HG03439 (cell line): ENCODE data around the gene UROD.
"Not testable (repeated sequence)": the region's sequence is repeated elsewhere in the genome, so short reads cannot be mapped to it uniquely, and the experiment has no call there.

Source experiments
- ATAC-seq: cut with Tn5 transposase; IDR thresholded peaks from one replicate; pipeline ENCODE4 v1.9.1; 2021; ENCODE audit warnings: mild to moderate bottlenecking, moderate library complexity; ENCODE audit not compliant: unreplicated experiment

Gene UROD

DNA sequence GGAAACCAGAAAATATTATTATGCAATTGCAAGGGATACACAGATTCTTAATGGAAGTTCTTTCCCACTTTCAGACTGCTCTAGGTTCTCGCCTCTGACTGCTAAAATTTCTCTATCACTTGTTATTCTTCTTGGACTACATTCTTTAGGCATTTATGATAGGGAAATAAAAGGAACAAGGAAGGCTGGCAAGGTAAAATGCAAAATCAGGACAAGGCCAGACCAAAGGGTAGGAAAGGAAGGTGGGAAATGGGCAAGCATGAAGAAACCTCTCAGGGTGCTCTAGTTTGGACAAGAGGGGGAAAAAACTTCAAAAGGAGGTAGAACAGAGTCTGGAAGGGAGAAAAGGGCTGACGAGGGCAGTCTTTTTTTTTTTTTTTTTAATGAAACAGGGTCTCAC, 26.2 kb downstream of the UROD start:
- no peak for ATAC-seq

DNA sequence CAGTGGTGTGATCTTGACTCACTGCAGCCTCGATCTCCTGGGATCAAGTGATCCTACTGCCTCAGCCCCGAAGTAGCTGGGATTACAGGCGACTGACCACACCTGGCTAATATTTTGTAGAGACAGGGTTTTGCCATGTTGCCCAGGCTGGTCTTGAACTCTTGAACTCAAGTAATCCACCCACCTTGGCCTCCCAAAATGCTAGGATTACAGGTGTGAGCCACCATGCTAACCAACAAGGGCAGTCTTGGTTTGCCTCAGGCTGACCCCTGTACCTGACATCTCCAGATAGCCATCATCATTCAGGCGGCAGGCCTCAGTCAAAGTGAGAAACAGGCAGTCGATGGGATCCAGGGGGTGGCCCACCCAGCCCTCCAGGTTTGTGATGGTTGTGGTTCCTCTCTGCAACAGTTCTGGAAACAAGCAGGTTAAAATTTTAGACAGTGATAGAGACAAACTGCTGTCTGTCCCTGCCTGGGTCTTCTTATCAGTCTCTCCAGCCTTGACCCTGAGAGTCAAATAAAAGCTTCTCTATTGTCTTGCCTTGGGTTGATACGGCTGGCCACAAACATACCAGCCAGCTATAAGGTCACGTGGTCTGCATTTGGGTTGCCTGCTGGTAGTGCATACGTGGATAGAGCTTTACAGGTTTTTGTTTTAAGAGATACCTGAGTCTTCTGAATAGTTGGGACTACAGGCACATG, 26.8 kb downstream of the UROD start:
- ATAC-seq, result no peak

DNA sequence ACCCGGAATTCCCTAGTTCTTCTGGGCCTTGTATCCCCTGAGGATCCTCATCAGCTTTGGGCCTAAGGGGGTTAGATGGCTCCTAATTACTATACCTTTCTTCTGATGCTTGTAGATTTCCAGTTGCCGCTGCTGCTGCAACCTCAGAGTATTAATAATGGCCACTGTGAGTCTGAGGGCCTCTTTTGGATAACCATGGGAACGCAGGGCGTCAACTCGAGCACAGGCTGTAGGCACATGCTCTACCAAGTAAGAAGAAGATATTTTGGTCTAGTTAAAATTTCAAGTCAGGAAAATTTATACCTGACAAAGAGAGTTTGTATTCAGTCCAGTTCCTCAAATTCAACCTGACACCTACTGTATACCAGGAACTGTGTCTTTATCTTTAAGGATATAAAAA, 28.2 kb downstream of the UROD start:
- ATAC-seq, result no peak

DNA sequence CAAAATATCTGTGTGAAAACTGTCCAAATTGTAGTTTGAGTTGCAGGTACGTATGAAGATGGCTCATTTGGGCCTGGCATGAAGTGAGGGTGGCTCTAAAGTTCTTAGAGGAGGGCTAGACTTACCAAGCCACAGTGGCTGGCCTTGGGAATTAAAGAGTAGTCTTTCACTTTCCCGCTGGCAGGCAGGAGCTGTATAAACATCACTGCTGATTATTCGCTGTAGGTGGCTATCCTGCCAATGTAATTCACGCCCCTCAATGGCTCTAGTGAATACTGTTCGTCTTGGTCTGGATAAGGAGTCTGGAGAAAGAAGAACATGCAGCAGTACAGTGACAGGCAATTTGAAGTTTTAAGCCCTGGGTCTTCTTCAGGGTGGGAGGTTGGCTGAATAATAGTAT, 31.0 kb downstream of the UROD start:
- no peak for ATAC-seq

DNA sequence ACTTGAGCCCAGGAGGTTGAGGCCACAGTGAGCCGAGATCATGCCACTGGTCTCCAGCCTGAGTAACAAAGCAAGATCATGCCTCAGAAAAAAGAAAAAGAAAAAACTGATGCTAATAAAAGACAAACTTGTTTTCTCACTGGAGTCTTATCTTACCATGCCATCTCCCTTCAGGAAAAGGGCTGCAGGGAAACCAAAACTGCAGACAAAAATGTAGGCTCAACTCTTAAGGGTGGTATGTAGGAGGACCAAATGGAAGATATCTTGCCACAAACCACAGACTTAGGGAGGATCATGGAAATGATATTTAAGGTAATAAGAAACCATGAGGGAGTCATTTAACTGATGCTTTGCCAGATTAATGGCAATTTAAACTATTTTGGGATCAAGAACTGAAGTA, 32.9 kb downstream of the UROD start:
- no peak for ATAC-seq

DNA sequence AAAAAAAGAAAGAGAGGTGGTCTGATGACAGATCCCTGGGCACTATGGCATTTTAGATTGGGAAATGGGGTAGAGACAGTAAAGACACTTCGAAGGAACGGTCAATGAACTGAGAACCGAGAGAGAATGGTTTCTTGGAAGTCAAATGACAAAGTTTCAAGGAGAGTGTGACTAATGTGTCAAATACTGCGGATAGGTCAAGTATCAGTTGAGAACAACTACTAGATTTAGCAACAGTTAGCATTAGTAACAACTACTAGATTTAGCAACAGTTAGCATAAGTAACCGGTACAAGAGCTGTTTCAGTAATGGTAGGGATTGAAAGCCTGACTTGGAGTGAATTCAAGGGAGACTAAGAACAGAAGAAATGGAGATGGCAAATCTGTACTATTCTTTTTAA, 35.0 kb downstream of the UROD start:
- no peak for ATAC-seq

DNA sequence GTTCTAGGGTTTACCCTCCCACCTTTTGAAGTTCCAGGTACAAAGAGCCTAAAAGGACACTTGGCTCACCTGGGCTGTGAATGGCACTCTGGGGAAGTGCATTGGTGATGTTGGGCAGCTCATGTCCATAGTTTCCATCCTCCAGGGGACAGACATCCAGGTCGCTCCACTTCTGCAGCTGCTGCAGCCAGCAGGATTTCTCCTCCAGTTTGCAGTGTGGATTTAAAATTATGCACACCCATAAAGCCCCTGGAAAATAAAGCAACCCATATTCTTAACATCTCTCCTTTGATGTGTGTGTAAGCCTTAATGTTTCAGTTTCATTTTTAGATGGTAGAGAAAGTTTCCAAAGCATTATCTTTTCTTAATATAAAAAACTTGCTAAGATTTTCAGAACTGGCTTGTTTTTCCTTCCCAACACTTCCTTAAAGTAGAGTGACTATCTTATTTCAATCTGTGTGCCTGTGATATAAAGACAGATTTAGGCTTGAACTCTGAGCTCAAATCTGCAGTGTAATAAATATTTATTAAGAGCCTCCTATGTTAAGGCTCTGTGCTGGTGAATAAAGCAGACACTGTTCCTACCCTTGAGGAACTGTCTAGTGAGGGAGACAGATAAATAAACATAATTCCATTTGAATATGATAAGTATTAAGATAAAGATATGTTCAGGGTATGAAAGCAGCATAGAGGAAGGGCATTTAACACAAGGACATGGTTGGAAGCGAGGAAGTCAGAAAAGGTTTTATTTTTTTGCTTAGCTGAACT, 39.1 kb downstream of the UROD start:
- ATAC-seq, result no peak

DNA sequence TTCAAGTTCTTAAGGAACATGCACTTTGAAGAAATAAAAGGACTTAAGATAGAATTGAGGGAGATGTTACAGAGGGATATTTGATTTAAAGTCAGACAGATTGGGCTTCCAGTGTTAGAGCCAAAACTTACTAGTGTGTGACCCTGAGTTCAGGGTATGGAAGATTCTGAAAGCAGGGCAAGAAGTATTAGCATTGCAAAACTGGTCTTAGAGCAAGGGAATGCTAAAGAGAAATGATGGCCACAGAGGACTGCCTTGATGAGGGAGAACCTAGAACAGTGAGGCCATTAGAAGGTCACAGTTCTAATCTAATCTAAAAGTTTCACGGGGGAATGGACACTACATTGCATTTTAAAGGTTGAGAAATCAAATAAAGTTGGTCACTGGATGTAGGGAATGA, 45.5 kb downstream of the UROD start:
- no peak for ATAC-seq

DNA sequence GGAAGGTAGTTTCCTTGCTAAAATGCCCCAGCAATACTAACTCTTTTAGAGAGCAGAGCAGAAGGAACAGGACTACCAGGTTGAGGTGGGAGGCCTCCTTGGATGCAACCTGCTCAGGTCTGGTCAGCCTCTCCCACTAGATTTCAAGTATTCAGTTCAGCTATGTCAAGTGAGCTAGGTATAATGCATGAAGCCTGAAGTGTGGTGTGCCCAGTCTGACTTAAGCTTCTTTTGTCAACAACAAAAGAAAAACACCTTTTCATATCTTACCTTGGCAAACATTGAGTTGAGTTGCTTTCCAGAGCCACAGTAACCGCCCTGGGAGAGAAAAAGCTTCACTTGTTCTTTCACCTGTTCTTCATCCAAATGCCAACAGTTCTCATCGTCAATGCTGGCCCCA, 47.8 kb downstream of the UROD start:
- no peak for ATAC-seq

DNA sequence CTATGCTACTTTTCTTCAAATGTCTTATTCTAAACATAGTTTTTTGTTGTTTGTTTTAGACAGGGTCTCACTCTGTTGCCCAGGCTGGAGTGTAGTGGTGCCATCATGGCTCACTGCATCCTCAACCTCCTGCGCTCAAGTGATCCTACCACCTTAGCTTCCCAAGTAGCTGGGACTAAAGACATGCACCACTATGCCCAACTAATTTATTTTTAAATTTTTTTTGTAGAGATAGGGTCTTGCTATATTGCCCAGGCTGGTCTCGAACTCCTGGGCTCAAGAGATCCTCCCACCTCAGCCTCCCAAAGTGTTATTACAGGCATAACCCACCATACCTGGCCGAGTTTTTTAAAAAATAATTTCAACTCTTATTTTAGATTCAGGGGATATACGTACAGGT, 50.4 kb downstream of the UROD start:
- ATAC-seq, result not testable (repeated sequence)

DNA sequence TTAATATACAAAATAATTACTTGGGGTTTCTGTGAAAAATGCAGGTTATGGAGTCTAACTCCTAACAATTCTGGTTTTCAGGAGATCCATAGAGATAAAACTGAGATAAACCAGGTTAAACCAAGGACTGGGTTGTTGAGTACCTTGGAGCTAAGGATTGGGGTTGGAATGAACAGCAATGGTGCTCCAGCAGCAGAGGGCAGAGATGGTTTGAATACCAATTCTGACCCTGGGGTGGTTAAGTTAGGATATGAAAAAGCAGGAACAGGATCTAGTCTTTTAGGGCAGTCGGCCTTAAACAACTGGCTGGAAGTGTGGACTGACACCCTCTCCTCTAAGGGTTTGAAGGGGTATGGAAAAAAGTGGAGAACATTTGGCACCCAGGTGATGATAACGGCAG, 53.0 kb downstream of the UROD start:
- no peak for ATAC-seq
